Nephron progenitor cell (in vitro differentiated cells): Measurements from ENCODE around the gene STK32A.
A peak's percentile ranks its signal among the peaks of the same experiment; 100 is the strongest.

Source experiments
- DNase-seq: peaks from one replicate; pipeline ENCODE4 v3.0.0; 2021
- H3K27ac Mint-ChIP-seq: 2 replicates; pipeline ENCODE4 v1.8.0; 2021; ENCODE audit warnings: mild to moderate bottlenecking, moderate library complexity, mixed read lengths
- H3K27me3 Mint-ChIP-seq: 2 replicates; pipeline ENCODE4 v1.8.0; 2021; ENCODE audit warnings: mild to moderate bottlenecking, low read depth, mixed read lengths; ENCODE audit not compliant: poor library complexity
- H3K36me3 Mint-ChIP-seq: 2 replicates; pipeline ENCODE4 v1.8.0; 2021; ENCODE audit warnings: low read depth, mixed read lengths
- H3K4me1 Mint-ChIP-seq: 2 replicates; pipeline ENCODE4 v1.8.0; 2021; ENCODE audit warnings: mixed read lengths
- H3K4me3 Mint-ChIP-seq: 2 replicates; pipeline ENCODE4 v1.8.0; 2021; ENCODE audit warnings: mild to moderate bottlenecking, moderate library complexity, mixed read lengths
- H3K9me3 Mint-ChIP-seq: 2 replicates; pipeline ENCODE4 v1.8.0; 2021; ENCODE audit warnings: mild to moderate bottlenecking, moderate library complexity, mixed read lengths
- TF ChIP-seq, protein P1 (sequence below): fragments of 200-600 bp; sonication (generic); IDR thresholded peaks from 2 replicates; pipeline ENCODE4 v1.5.0; 2021; ENCODE audit warnings: antibody characterized with exemption

The STK32A gene

DNA sequence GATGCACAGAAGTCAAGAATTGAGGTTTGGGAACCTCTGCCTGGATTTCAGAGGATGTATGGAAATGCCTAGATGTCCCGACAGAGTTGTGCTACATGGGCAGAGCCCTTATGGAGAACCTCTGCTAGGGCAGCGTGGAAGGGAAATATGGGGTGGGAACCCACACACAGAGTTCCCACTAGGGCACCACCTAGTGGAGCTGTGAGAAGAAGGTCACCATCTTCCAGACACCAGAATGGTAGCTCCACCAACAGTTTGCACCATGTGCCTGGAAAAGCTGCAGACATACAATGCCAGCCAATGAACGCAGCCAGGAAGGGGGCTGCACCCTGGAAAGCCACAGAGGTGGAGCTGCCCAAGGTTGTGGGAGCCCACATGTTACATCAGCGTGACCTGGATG is 104.5 kb downstream of the STK32A start:
- Mint-ChIP-seq H3K4me3 (no peak overlapping the region), H3K36me3 (peaks cover 18% of the 10 kb centered on the region), H3K27ac (no peak overlapping the region), H3K4me1 (peaks cover 62% of the 10 kb centered on the region), H3K27me3 (peaks cover 4% of the 10 kb centered on the region), H3K9me3 (peaks cover 20% of the 10 kb centered on the region)
- TF ChIP-seq, protein P1, sequence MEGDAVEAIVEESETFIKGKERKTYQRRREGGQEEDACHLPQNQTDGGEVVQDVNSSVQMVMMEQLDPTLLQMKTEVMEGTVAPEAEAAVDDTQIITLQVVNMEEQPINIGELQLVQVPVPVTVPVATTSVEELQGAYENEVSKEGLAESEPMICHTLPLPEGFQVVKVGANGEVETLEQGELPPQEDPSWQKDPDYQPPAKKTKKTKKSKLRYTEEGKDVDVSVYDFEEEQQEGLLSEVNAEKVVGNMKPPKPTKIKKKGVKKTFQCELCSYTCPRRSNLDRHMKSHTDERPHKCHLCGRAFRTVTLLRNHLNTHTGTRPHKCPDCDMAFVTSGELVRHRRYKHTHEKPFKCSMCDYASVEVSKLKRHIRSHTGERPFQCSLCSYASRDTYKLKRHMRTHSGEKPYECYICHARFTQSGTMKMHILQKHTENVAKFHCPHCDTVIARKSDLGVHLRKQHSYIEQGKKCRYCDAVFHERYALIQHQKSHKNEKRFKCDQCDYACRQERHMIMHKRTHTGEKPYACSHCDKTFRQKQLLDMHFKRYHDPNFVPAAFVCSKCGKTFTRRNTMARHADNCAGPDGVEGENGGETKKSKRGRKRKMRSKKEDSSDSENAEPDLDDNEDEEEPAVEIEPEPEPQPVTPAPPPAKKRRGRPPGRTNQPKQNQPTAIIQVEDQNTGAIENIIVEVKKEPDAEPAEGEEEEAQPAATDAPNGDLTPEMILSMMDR = no peak
- DNase-seq = no peak

DNA sequence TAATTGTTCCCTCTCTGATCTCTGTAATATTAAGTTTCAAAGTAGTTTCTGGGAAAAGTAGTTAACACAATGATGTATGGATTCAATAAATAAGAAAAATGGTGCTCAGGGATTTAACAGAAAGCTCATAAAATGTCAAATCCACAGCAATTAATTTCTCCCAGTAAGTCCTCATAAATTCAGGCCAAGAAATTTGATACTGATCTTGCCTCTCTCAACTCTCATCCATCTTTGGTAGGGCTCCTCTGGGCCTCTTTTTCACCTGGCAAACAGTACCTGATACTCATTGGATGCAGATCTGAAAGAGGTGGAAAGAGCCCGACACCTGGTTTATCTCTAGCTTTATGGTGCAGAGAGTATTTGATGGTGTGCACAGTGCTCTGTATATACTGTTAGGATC is 106.1 kb downstream of the STK32A start:
- Mint-ChIP-seq H3K36me3 (peaks cover 15% of the 10 kb centered on the region), H3K4me3 (no peak overlapping the region), H3K27ac (peak overlapping the region; percentile 85), H3K9me3 (peaks cover 20% of the 10 kb centered on the region), H3K4me1 (peaks cover 54% of the 10 kb centered on the region), H3K27me3 (peaks cover 8% of the 10 kb centered on the region)
- DNase-seq = no peak
- TF ChIP-seq, protein P1 = no peak

DNA sequence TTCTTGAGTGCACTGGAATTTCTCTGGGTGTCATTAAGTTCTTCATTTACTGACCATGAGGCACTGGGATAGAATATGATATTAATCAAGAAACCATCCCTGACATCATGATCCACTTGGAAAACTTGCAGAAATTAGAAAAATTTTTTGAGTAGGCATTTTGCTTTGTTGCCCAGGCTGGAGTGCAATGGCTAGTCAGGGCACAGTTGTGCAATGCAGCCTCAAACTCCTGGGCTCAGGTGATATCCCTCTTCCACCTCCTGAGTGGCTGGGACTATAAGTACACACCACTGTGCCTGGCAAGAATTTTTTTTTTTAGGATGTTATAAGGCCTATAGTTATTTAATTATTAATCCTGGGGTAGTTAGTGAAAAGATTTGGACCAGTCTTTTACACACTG is 106.5 kb downstream of the STK32A start:
- no peak overlapping the region for H3K4me3 Mint-ChIP-seq
- DNase-seq = no peak
- peaks cover 15% of the 10 kb centered on the region for H3K36me3 Mint-ChIP-seq
- peaks cover 50% of the 10 kb centered on the region for H3K4me1 Mint-ChIP-seq
- H3K9me3 Mint-ChIP-seq = peaks cover 20% of the 10 kb centered on the region
- TF ChIP-seq, protein P1 = no peak
- H3K27ac Mint-ChIP-seq = peak overlapping the region; percentile 85
- peaks cover 8% of the 10 kb centered on the region for H3K27me3 Mint-ChIP-seq

DNA sequence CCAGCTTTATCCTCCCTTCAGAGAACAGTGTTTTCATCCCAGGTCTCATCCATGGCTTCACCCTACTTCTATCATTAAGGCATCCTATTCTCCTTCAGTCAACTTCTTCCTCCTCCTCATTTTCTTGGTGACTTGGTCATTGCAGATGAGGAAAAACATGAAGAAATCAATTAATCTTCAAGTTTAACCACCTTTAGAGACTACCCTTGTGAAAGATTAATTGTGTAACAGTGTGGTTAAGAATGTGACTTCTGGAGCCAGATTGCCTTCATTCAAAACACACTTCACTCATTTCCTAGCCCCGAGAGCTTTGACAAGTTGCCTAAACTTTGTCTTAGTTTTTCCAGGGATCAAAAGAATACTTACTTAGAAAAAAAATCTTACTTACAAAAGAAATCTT is 110.0 kb downstream of the STK32A start:
- no peak overlapping the region for H3K27ac Mint-ChIP-seq
- peaks cover 8% of the 10 kb centered on the region for H3K27me3 Mint-ChIP-seq
- H3K9me3 Mint-ChIP-seq = no peaks in the 10 kb centered on the region
- H3K4me1 Mint-ChIP-seq = peaks cover 25% of the 10 kb centered on the region
- no peaks in the 10 kb centered on the region for H3K36me3 Mint-ChIP-seq
- TF ChIP-seq, protein P1 = no peak
- no peak for DNase-seq
- no peak overlapping the region for H3K4me3 Mint-ChIP-seq

DNA sequence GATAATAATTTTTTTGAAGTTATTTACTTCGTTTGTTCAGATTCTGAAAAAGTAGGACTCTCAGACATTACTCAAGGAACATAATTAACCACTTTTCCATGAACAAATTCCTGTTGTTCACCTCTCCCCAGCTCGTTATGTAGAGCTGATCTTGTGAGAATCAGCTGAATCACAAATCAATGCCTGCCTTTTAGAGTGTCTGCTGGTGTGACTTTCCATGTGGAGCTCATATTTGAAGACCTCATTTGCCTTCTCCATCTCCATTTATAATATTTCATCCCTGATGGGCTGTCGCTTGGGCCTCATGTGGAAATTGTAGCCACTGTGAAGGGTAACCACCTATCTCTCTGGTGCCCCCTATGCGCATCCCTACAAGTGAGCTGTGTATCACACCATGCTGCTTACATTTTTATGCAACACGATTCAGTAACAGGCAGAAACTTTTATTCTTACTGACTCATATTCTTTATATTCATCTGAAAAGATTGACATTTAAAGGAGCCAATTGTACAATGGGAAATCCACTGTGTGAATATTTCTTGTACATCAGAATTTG is 111.3 kb downstream of the STK32A start:
- H3K27me3 Mint-ChIP-seq = peaks cover 3% of the 10 kb centered on the region
- H3K4me3 Mint-ChIP-seq = no peak overlapping the region
- no peak for DNase-seq
- H3K36me3 Mint-ChIP-seq = no peaks in the 10 kb centered on the region
- no peak overlapping the region for H3K27ac Mint-ChIP-seq
- H3K9me3 Mint-ChIP-seq = no peaks in the 10 kb centered on the region
- TF ChIP-seq, protein P1 = no peak
- peaks cover 13% of the 10 kb centered on the region for H3K4me1 Mint-ChIP-seq

DNA sequence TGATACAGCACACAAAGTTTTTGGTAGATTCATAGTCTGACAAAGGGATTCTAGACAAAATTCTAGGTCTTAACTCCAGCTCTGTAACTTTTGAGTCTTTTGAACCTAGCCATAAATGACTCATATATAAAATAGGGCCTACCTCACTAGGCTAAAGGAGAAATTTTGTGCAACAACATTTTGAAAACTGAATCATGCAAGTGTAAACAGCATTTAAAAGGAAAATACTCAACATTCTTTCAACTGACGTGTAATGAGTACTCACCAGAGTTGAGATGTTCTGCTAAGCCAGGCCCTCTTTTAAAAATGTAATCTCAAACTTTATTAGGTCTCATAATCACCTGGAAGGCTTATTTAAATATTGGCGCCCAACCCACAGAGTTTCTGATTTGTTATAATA is 113.2 kb downstream of the STK32A start:
- H3K4me1 Mint-ChIP-seq = peaks cover 6% of the 10 kb centered on the region
- TF ChIP-seq, protein P1 = no peak
- no peak overlapping the region for H3K4me3 Mint-ChIP-seq
- DNase-seq = no peak
- no peaks in the 10 kb centered on the region for H3K9me3 Mint-ChIP-seq
- no peaks in the 10 kb centered on the region for H3K36me3 Mint-ChIP-seq
- H3K27ac Mint-ChIP-seq = no peak overlapping the region
- H3K27me3 Mint-ChIP-seq = peaks cover 3% of the 10 kb centered on the region
